Measurements from ENCODE around the gene MRPS14. TPM values are rescaled to one million over a fixed set of nuclear protein-coding genes. Genes with fewer than 3 reads are reported as not detected.

MRPS14 gene
- total RNA-seq, 1 experiment from 2014 or later = 29.4 TPM

DNA sequence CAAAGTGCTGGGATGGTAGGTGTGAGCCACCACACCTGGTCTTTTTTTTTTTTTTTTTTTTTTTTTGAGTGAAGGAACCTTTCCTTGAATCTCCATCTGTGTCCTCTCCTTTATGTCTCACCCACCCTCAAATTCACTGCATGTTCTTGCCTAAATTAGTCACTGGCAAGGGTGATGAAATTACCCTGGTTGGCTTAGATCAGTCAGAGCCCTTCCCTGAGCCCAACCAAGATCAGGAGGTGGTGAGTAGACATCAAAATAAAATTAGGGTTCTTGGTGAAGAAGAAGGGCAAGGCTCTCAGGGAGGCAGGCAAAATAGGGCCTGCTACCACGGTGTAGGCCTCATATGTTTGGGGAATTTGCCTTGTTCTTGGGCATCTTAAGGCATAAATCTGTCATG lies 39.1 kb upstream of the MRPS14 start:
- Histone ChIP-seq H4K20me1 (ENCODE audit: insufficient read depth) (no peaks in the 10 kb centered on the region), H3K4me3 (replicated peaks in 1 of 2; ENCODE audit: low read depth in 1 of 2, low read length in 2 of 2) (no peak overlapping the region), H3K79me2 (ENCODE audit: insufficient read depth, low read length) (no peaks in the 10 kb centered on the region), H3K27ac (ENCODE audit: low read depth, low read length) (no peak overlapping the region), H3K9me3 (ENCODE audit: control insufficient read depth in 1 of 2, insufficient read depth in 1 of 2, low read depth in 1 of 2, low read length in 2 of 2) (no peaks in the 10 kb centered on the region), H3K4me1 (ENCODE audit: control insufficient read depth in 1 of 2, insufficient read depth in 2 of 2, low read length in 2 of 2) (no peaks in the 10 kb centered on the region), H3K36me3 (ENCODE audit: control insufficient read depth in 1 of 2, insufficient read depth in 2 of 2, low read length in 2 of 2) (no peaks in the 10 kb centered on the region), H3K27me3 (ENCODE audit: insufficient read depth, low read length) (peaks cover 9% of the 10 kb centered on the region; the same call in 1 of the 2 replicates), H3K9me2 (ENCODE audit: insufficient read depth) (no peaks in the 10 kb centered on the region), H3K9ac (ENCODE audit: low read length) (no peak overlapping the region), H2AFZ (ENCODE audit: low read depth, low read length, poor library complexity, severe bottlenecking) (no peak overlapping the region), H3K4me2 (ENCODE audit: low read length) (no peak overlapping the region)
- no TSS peak for BruUV-seq (replicated peaks)
- TF ChIP-seq RAD21 (IDR thresholded peaks at IDR 0.05; ENCODE audit: low read depth) (no peak), SRF (IDR thresholded peaks at IDR 0.05; ENCODE audit: low read depth) (no peak), ZFX (IDR thresholded peaks at IDR 0.05) (no peak), ZNF274 (IDR thresholded peaks at IDR 0.05; ENCODE audit: low read depth, low read length) (no peak), SP1 (IDR thresholded peaks at IDR 0.05; ENCODE audit: low read depth) (no peak)
- TF ChIP-seq, protein P1, sequence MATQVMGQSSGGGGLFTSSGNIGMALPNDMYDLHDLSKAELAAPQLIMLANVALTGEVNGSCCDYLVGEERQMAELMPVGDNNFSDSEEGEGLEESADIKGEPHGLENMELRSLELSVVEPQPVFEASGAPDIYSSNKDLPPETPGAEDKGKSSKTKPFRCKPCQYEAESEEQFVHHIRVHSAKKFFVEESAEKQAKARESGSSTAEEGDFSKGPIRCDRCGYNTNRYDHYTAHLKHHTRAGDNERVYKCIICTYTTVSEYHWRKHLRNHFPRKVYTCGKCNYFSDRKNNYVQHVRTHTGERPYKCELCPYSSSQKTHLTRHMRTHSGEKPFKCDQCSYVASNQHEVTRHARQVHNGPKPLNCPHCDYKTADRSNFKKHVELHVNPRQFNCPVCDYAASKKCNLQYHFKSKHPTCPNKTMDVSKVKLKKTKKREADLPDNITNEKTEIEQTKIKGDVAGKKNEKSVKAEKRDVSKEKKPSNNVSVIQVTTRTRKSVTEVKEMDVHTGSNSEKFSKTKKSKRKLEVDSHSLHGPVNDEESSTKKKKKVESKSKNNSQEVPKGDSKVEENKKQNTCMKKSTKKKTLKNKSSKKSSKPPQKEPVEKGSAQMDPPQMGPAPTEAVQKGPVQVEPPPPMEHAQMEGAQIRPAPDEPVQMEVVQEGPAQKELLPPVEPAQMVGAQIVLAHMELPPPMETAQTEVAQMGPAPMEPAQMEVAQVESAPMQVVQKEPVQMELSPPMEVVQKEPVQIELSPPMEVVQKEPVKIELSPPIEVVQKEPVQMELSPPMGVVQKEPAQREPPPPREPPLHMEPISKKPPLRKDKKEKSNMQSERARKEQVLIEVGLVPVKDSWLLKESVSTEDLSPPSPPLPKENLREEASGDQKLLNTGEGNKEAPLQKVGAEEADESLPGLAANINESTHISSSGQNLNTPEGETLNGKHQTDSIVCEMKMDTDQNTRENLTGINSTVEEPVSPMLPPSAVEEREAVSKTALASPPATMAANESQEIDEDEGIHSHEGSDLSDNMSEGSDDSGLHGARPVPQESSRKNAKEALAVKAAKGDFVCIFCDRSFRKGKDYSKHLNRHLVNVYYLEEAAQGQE (IDR thresholded peaks at IDR 0.05; ENCODE audit: low read depth) = no peak
- ChIA-PET POLR2A (no interaction called here), CTCF (interaction anchor here (1.7 kb wide), 1 partner anchor 63 kb away, joined by 6 read pairs; no protein-coding TSS in a partner anchor), RAD21 (ENCODE audit: low non-redundant PET in 1 of 2, low total read pairs in 2 of 2, uncharacterized antibody in 2 of 2, unreplicated experiment in 2 of 2) (no interaction called here)
- no peak for DNase-seq (ENCODE audit: low read depth, low spot score)
- no peak for ATAC-seq
- intact Hi-C loops (cut with micrococcal nuclease) = no loop called here

DNA sequence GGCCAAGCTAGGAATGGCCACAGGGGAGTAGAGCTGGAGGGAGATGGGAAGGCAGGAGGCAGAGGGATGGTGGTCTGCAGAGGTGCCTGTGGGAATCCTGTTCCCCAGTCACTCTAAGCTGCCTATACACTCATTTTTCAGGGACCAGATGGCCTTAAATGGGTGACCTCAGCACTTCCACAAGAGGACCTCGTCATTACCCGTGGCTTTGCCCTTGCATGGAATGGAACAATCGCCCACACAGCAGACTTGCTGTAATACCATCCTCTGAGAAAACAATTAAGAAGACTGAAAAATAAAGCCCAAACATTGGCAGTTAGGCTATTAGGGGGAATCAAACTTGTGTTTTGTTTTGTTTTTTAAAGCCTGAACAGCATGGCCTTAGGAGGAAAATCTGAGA lies 31.5 kb upstream of the MRPS14 start:
- ChIA-PET POLR2A (no interaction called here), RAD21 (ENCODE audit: low non-redundant PET in 1 of 2, low total read pairs in 2 of 2, uncharacterized antibody in 2 of 2, unreplicated experiment in 2 of 2) (no interaction called here), CTCF (interaction anchor here (1.2 kb wide), 1 partner anchor 70 kb away, joined by 4 read pairs; no protein-coding TSS in a partner anchor)
- Histone ChIP-seq H3K4me3 (replicated peaks in 1 of 2; ENCODE audit: low read depth in 1 of 2, low read length in 2 of 2) (no peak overlapping the region), H3K79me2 (ENCODE audit: insufficient read depth, low read length) (no peaks in the 10 kb centered on the region), H3K4me2 (ENCODE audit: low read length) (no peak overlapping the region), H3K27me3 (ENCODE audit: insufficient read depth, low read length) (peaks cover 13% of the 10 kb centered on the region; the same call in 1 of the 2 replicates), H3K36me3 (ENCODE audit: control insufficient read depth in 1 of 2, insufficient read depth in 2 of 2, low read length in 2 of 2) (no peaks in the 10 kb centered on the region), H3K9me2 (ENCODE audit: insufficient read depth) (no peaks in the 10 kb centered on the region), H2AFZ (ENCODE audit: low read depth, low read length, poor library complexity, severe bottlenecking) (no peak overlapping the region), H3K9me3 (ENCODE audit: control insufficient read depth in 1 of 2, insufficient read depth in 1 of 2, low read depth in 1 of 2, low read length in 2 of 2) (no peaks in the 10 kb centered on the region), H3K9ac (ENCODE audit: low read length) (no peak overlapping the region), H3K27ac (ENCODE audit: low read depth, low read length) (no peak overlapping the region), H3K4me1 (ENCODE audit: control insufficient read depth in 1 of 2, insufficient read depth in 2 of 2, low read length in 2 of 2) (no peaks in the 10 kb centered on the region), H4K20me1 (ENCODE audit: insufficient read depth) (no peaks in the 10 kb centered on the region)
- DNase-seq (ENCODE audit: low read depth, low spot score) (no peak), ATAC-seq (no peak)
- intact Hi-C loops (cut with micrococcal nuclease) = no loop called here
- BruUV-seq (replicated peaks) = no TSS peak
- TF ChIP-seq ZNF274 (IDR thresholded peaks at IDR 0.05; ENCODE audit: low read depth, low read length) (no peak), EZH2 (IDR thresholded peaks at IDR 0.05) (no peak), POLR2AphosphoS5 (IDR thresholded peaks at IDR 0.05; ENCODE audit: low read depth, low read length) (no peak), RAD21 (IDR thresholded peaks at IDR 0.05; ENCODE audit: low read depth) (no peak)
- TF ChIP-seq, protein P2, sequence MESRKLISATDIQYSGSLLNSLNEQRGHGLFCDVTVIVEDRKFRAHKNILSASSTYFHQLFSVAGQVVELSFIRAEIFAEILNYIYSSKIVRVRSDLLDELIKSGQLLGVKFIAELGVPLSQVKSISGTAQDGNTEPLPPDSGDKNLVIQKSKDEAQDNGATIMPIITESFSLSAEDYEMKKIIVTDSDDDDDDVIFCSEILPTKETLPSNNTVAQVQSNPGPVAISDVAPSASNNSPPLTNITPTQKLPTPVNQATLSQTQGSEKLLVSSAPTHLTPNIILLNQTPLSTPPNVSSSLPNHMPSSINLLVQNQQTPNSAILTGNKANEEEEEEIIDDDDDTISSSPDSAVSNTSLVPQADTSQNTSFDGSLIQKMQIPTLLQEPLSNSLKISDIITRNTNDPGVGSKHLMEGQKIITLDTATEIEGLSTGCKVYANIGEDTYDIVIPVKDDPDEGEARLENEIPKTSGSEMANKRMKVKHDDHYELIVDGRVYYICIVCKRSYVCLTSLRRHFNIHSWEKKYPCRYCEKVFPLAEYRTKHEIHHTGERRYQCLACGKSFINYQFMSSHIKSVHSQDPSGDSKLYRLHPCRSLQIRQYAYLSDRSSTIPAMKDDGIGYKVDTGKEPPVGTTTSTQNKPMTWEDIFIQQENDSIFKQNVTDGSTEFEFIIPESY (IDR thresholded peaks at IDR 0.05; ENCODE audit: extremely low read depth, insufficient replicate concordance, low read length) = no peak
- TF ChIP-seq, protein P1 (IDR thresholded peaks at IDR 0.05; ENCODE audit: low read depth) = no peak
- TF ChIP-seq, protein P3, sequence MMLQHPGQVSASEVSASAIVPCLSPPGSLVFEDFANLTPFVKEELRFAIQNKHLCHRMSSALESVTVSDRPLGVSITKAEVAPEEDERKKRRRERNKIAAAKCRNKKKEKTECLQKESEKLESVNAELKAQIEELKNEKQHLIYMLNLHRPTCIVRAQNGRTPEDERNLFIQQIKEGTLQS (IDR thresholded peaks at IDR 0.05) = no peak

All from HCT116 (cell line).